Adrenal gland (tissue), 5 donors: ENCODE data around the gene ABCC3.

Experiments
- POLR2A ChIP-seq, 2 donors: fragments of 450-650 bp; IDR thresholded peaks; one replicate each; pipeline ENCODE4 v1.6.1; 2017; ENCODE audit warnings: antibody characterized with exemption in 2 of 2, mild to moderate bottlenecking in 2 of 2, moderate library complexity in 1 of 2
- TF ChIP-seq, protein P1 (sequence below), 6 experiments: fragments of 450-650 bp in 4 of 6; fragments of 200-600 bp in 2 of 6; sonication (generic) in 1 of 6; IDR thresholded peaks; 1 replicate in 5 of 6; 2 replicates in 1 of 6; pipeline versions ENCODE4 v1.5.1 to v1.8.0; 2016 to 2021; ENCODE audit warnings: antibody characterized with exemption in 6 of 6, mild to moderate bottlenecking in 2 of 6, moderate library complexity in 1 of 6
- donor health status: DM: no; HTN: no; CAD: no.

DNA sequence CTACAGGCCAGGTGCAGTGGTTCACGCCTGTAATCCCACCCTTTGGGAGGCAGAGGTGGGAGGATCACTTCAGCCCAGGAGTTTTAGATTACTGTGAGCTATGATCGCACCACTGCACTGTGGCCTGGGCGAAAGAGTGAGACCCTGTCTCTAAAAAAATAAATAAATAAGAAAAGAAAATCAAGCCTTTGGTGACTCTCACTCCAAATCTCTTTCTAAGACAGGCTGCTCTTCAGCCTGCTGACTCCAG, 976 bp downstream of the ABCC3 start:
- TF ChIP-seq, protein P1, sequence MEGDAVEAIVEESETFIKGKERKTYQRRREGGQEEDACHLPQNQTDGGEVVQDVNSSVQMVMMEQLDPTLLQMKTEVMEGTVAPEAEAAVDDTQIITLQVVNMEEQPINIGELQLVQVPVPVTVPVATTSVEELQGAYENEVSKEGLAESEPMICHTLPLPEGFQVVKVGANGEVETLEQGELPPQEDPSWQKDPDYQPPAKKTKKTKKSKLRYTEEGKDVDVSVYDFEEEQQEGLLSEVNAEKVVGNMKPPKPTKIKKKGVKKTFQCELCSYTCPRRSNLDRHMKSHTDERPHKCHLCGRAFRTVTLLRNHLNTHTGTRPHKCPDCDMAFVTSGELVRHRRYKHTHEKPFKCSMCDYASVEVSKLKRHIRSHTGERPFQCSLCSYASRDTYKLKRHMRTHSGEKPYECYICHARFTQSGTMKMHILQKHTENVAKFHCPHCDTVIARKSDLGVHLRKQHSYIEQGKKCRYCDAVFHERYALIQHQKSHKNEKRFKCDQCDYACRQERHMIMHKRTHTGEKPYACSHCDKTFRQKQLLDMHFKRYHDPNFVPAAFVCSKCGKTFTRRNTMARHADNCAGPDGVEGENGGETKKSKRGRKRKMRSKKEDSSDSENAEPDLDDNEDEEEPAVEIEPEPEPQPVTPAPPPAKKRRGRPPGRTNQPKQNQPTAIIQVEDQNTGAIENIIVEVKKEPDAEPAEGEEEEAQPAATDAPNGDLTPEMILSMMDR (IDR thresholded peaks at IDR 0.05) = no peak
- TF ChIP-seq POLR2A (IDR thresholded peaks at IDR 0.05) = no peak
